Trophoblast cell (in vitro differentiated cells and primary cell): ENCODE data around the gene SPATA46.

Experiments used
- DNase-seq, 2 donors: peaks; one replicate each; pipeline ENCODE4 v3.0.0-alpha.2; 2016
- H2AFZ ChIP-seq: 2 replicates; pipeline ENCODE4 v1.6.1; 2013; ENCODE audit warnings: low read length, moderate library complexity, mild to moderate bottlenecking; ENCODE audit not compliant: insufficient read depth, poor library complexity
- H2AK5ac ChIP-seq: 2 replicates; pipeline ENCODE4 v1.6.1; 2013; ENCODE audit warnings: mild to moderate bottlenecking, low read length
- H2BK120ac ChIP-seq: 2 replicates; pipeline ENCODE4 v1.6.1; 2013; ENCODE audit warnings: low read length, mild to moderate bottlenecking, moderate library complexity; ENCODE audit not compliant: insufficient read depth, poor library complexity
- H2BK12ac ChIP-seq: 2 replicates; pipeline ENCODE4 v1.6.1; 2013; ENCODE audit warnings: mild to moderate bottlenecking, low read length, moderate library complexity
- H2BK5ac ChIP-seq: 2 replicates; pipeline ENCODE4 v1.6.1; 2013; ENCODE audit warnings: low read length, low read depth, moderate library complexity, mild to moderate bottlenecking; ENCODE audit not compliant: poor library complexity
- H3K14ac ChIP-seq: 2 replicates; pipeline ENCODE4 v1.6.1; 2013; ENCODE audit warnings: mild to moderate bottlenecking, low read length
- H3K18ac ChIP-seq: 2 replicates; pipeline ENCODE4 v1.6.1; 2013; ENCODE audit warnings: mild to moderate bottlenecking, low read length
- H3K23ac ChIP-seq: 2 replicates; pipeline ENCODE4 v1.6.1; 2013; ENCODE audit warnings: low read length
- H3K27ac ChIP-seq: 2 replicates; pipeline ENCODE4 v1.5.1; 2013; ENCODE audit warnings: low read depth, mild to moderate bottlenecking, inconsistent platforms, low read length, moderate library complexity
- H3K27me3 ChIP-seq: 2 replicates; pipeline ENCODE4 v1.6.1; 2013; ENCODE audit warnings: inconsistent platforms, mild to moderate bottlenecking, low read length, moderate library complexity; ENCODE audit not compliant: insufficient read depth
- H3K36me3 ChIP-seq, 2 experiments: 1 replicate in 1 of 2; 2 replicates in 1 of 2; pipeline ENCODE4 v1.6.1; 2013; ENCODE audit warnings: low read length in 2 of 2, mild to moderate bottlenecking in 2 of 2, moderate library complexity in 1 of 2; ENCODE audit not compliant: insufficient read depth in 2 of 2, control insufficient read depth in 1 of 2
- H3K4ac ChIP-seq: 2 replicates; pipeline ENCODE4 v1.6.1; 2013; ENCODE audit warnings: low read depth, mild to moderate bottlenecking, low read length, moderate library complexity
- H3K4me1 ChIP-seq, 2 experiments: 1 replicate in 1 of 2; 2 replicates in 1 of 2; pipeline ENCODE4 v1.6.1; 2013; ENCODE audit warnings: low read length in 2 of 2, mild to moderate bottlenecking in 2 of 2, moderate library complexity in 1 of 2; ENCODE audit not compliant: insufficient read depth in 2 of 2, control insufficient read depth in 1 of 2
- H3K4me2 ChIP-seq: 2 replicates; pipeline ENCODE4 v1.6.1; 2013; ENCODE audit warnings: inconsistent platforms, mild to moderate bottlenecking, low read length, moderate library complexity
- H3K4me3 ChIP-seq: 2 replicates; pipeline ENCODE4 v1.5.1; 2013; ENCODE audit warnings: mild to moderate bottlenecking, low read depth, low read length, inconsistent platforms
- H3K79me1 ChIP-seq: one replicate; pipeline ENCODE4 v1.6.1; 2013; ENCODE audit warnings: low read length
- H3K79me2 ChIP-seq: 2 replicates; pipeline ENCODE4 v1.6.1; 2013; ENCODE audit warnings: low read length, mild to moderate bottlenecking; ENCODE audit not compliant: control insufficient read depth, insufficient read depth, poor library complexity
- H3K9ac ChIP-seq: 2 replicates; pipeline ENCODE4 v1.6.1; 2013; ENCODE audit warnings: mild to moderate bottlenecking, low read length
- H3K9me3 ChIP-seq: 2 replicates; pipeline ENCODE4 v1.6.1; 2013; ENCODE audit warnings: low read depth, mild to moderate bottlenecking, control low read depth, inconsistent platforms, low read length; ENCODE audit not compliant: insufficient read depth
- H4K12ac ChIP-seq: 2 replicates; pipeline ENCODE4 v1.6.1; 2013; ENCODE audit warnings: low read depth, mild to moderate bottlenecking, low read length, moderate library complexity
- H4K8ac ChIP-seq: 2 replicates; pipeline ENCODE4 v1.6.1; 2013; ENCODE audit warnings: low read depth, mild to moderate bottlenecking, low read length, moderate library complexity
- H4K91ac ChIP-seq: one replicate; pipeline ENCODE4 v1.6.1; 2013; ENCODE audit warnings: low read depth, mild to moderate bottlenecking, low read length, moderate library complexity
- WGBS: extraction: QIAGEN DNeasy Blood & Tissue Kit; methylation state at CpG from one replicate; pipeline ENCODE4 v1.1.7; 2013; ENCODE audit warnings: missing lambda C conversion rate; ENCODE audit not compliant: insufficient read length, insufficient coverage; ENCODE audit errors: extremely low coverage; 5-methylcytosine and 5-hydroxymethylcytosine counted together

SPATA46 gene

GRCh38 chr1:162388083-162388594 lies 11.5 kb upstream of the SPATA46 start:
- no peak overlapping the region for H2AFZ ChIP-seq
- no peaks in the 10 kb centered on the region for H3K79me1 ChIP-seq
- H3K36me3 ChIP-seq, result peaks cover 0 to 4% of the 10 kb centered on the region in 2 experiments
- no peaks in the 10 kb centered on the region for H3K27me3 ChIP-seq
- no peak overlapping the region for H3K18ac ChIP-seq
- no peaks in the 10 kb centered on the region for H3K79me2 ChIP-seq
- DNase-seq, result no peak
- H3K9me3 ChIP-seq, result no peaks in the 10 kb centered on the region
- no peak overlapping the region for H3K27ac ChIP-seq
- no peak overlapping the region for H4K91ac ChIP-seq
- no peak overlapping the region for H4K12ac ChIP-seq
- H3K23ac ChIP-seq, result no peak overlapping the region
- H3K9ac ChIP-seq, result no peak overlapping the region
- no peak overlapping the region for H2BK120ac ChIP-seq
- no peak overlapping the region for H2BK5ac ChIP-seq
- H3K4me1 ChIP-seq, result no peaks in the 10 kb centered on the region
- H3K14ac ChIP-seq, result no peak overlapping the region
- no peak overlapping the region for H3K4me2 ChIP-seq
- H4K8ac ChIP-seq, result no peak overlapping the region
- 100% methylated on average over 1 of the region's 8 CpGs for WGBS
- H3K4me3 ChIP-seq, result no peak overlapping the region
- H3K4ac ChIP-seq, result no peak overlapping the region
- no peak overlapping the region for H2BK12ac ChIP-seq
- no peak overlapping the region for H2AK5ac ChIP-seq

- no peaks in the 10 kb centered on the region for H3K9me3 ChIP-seq
- 100% methylated on average over 1 of the region's 20 CpGs for WGBS
Observed at GRCh38 chr1:162387226-162388082, 10.8 kb upstream of the SPATA46 start.

GRCh38 chr1:162386292-162387225 lies 9.9 kb upstream of the SPATA46 start:
- Histone ChIP-seq H2AK5ac (no peak overlapping the region), H4K91ac (no peak overlapping the region), H2AFZ (no peak overlapping the region), H2BK120ac (no peak overlapping the region), H3K27ac (no peak overlapping the region), H3K4me2 (no peak overlapping the region), H3K79me1 (no peaks in the 10 kb centered on the region), H4K12ac (no peak overlapping the region), H2BK12ac (no peak overlapping the region), H3K9me3 (no peaks in the 10 kb centered on the region), H3K79me2 (no peaks in the 10 kb centered on the region), H3K4me1 (no peaks in the 10 kb centered on the region), H3K23ac (no peak overlapping the region), H4K8ac (no peak overlapping the region), H3K36me3 (peaks cover 0 to 6% of the 10 kb centered on the region in 2 experiments), H3K27me3 (no peaks in the 10 kb centered on the region), H3K18ac (no peak overlapping the region), H3K9ac (no peak overlapping the region), H2BK5ac (no peak overlapping the region), H3K14ac (no peak overlapping the region), H3K4me3 (no peak overlapping the region), H3K4ac (no peak overlapping the region)
- no CpG with 5 or more reads among the region's 8 CpGs for WGBS
- DNase-seq, result no peak

More at GRCh38 chr1:162387226-162388082, 10.8 kb upstream of the SPATA46 start:
- H3K14ac ChIP-seq, result no peak overlapping the region
- H4K8ac ChIP-seq, result no peak overlapping the region
- H3K36me3 ChIP-seq, result peaks cover 0 to 4% of the 10 kb centered on the region in 2 experiments
- H3K79me2 ChIP-seq, result no peaks in the 10 kb centered on the region
- H3K9ac ChIP-seq, result no peak overlapping the region
- H2BK5ac ChIP-seq, result no peak overlapping the region
- H2BK12ac ChIP-seq, result no peak overlapping the region
- H2AK5ac ChIP-seq, result no peak overlapping the region
- H3K79me1 ChIP-seq, result no peaks in the 10 kb centered on the region
- no peak overlapping the region for H3K27ac ChIP-seq
- no peak overlapping the region for H4K12ac ChIP-seq
- H3K18ac ChIP-seq, result no peak overlapping the region
- no peak overlapping the region for H4K91ac ChIP-seq
- DNase-seq, result no peak
- no peak overlapping the region for H2AFZ ChIP-seq
- no peaks in the 10 kb centered on the region for H3K27me3 ChIP-seq
- H3K4ac ChIP-seq, result no peak overlapping the region
- no peak overlapping the region for H3K23ac ChIP-seq
- no peak overlapping the region for H3K4me2 ChIP-seq
- no peaks in the 10 kb centered on the region for H3K4me1 ChIP-seq
- no peak overlapping the region for H3K4me3 ChIP-seq
- no peak overlapping the region for H2BK120ac ChIP-seq

GRCh38 chr1:162385702-162386101 lies 9.0 kb upstream of the SPATA46 start:
- Histone ChIP-seq H2BK12ac (no peak overlapping the region), H2BK5ac (no peak overlapping the region), H3K4me2 (no peak overlapping the region), H2AK5ac (no peak overlapping the region), H2AFZ (no peak overlapping the region), H4K91ac (no peak overlapping the region), H4K8ac (no peak overlapping the region), H3K14ac (no peak overlapping the region), H3K27ac (no peak overlapping the region), H3K23ac (no peak overlapping the region), H4K12ac (no peak overlapping the region), H3K9me3 (no peaks in the 10 kb centered on the region), H3K9ac (no peak overlapping the region), H3K27me3 (no peaks in the 10 kb centered on the region), H3K18ac (no peak overlapping the region), H3K4me1 (no peaks in the 10 kb centered on the region), H3K4me3 (no peak overlapping the region), H3K79me1 (no peaks in the 10 kb centered on the region), H2BK120ac (no peak overlapping the region), H3K4ac (no peak overlapping the region), H3K36me3 (peaks cover 0 to 6% of the 10 kb centered on the region in 2 experiments), H3K79me2 (no peaks in the 10 kb centered on the region)
- no CpG with 5 or more reads among the region's 3 CpGs for WGBS
- no peak for DNase-seq
